Measurements from ENCODE around the gene TIMP4. TPM values are rescaled to one million over a fixed set of nuclear protein-coding genes. Genes with fewer than 3 reads are reported as not detected.
A peak's percentile ranks its signal among the peaks of the same experiment; 100 is the strongest.

The TIMP4 gene
- polyA plus RNA-seq, 1 of the 3 experiments (the other 2 are of a cell fraction), result not detected

DNA sequence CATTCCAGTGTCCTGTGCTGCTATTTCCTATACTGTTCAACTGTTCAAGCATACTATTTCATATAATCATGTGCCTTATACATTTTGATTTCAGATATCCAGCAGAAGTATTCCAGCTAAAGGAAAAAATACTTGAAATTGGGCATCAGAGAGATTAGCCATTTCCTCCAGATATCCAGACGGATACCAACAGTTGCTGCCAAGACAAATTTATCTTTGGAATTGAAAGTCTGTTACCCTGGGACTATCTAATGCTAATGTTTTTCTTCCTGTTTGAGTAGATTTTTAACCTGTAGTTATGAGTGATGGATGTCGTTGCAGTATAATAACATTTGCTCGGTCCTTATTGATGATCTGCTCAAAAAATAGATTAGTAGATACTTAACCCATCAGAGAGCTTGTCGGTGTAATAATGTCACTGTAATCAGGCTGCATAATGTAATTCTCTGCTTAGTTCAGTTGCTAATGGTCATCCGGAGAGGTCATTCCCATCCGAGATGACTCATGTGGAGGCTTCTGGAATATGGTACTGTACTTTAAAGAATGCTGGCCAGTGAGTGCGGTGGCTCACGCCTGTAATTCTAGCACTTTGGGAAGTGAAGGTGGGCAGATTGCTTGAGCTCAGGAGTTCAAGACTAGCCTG is 51.5 kb downstream of the TIMP4 start:
- Histone ChIP-seq H3K9ac (no peak overlapping the region), H3K36me3 (replicated peaks in 1 of 2; ENCODE audit: control insufficient read depth in 1 of 2, insufficient read depth in 2 of 2, low read length in 1 of 2) (no peaks in the 10 kb centered on the region), H3K4me1 (ENCODE audit: control insufficient read depth in 1 of 2, insufficient read depth in 2 of 2, low read depth in 1 of 2, low read length in 1 of 2) (peaks cover 0 to 3% of the 10 kb centered on the region in 2 experiments; a peak in 2 of 4 replicates), H2AFZ (ENCODE audit: low read depth) (no peak overlapping the region), H4K20me1 (ENCODE audit: insufficient read depth) (no peaks in the 10 kb centered on the region), H3K9me3 (no peaks in the 10 kb centered on the region), H3K27ac (ENCODE audit: low read depth in 2 of 2, low read length in 1 of 2) (0 out of 4 replicates have a peak overlapping the region, but pooled peaks of 1 of the 2 experiments have one; percentile 5), H3K4me3 (ENCODE audit: low read depth in 2 of 2, low read length in 1 of 2) (no peak overlapping the region; a peak in 1 of 4 replicates), H3F3A (replicated peaks; ENCODE audit: insufficient read depth) (no peaks in the 10 kb centered on the region), H3K79me2 (ENCODE audit: insufficient read depth) (no peaks in the 10 kb centered on the region), H3K9me2 (no peaks in the 10 kb centered on the region), H3K27me3 (ENCODE audit: insufficient read depth) (no peaks in the 10 kb centered on the region), H3K4me2 (no peak overlapping the region)
- CTCF ChIA-PET, result interaction anchor here (1.0 to 1.3 kb wide), 4 partner anchors 17 to 55 kb away, joined by 3 to 4 read pairs (median 3); no protein-coding TSS in a partner anchor
- peak; percentile 44 for DNase-seq
- POLR2A ChIA-PET, result no interaction called here
- no peak for TF ChIP-seq RAD21 (IDR thresholded peaks at IDR 0.05; ENCODE audit: low read length)
- TF ChIP-seq TCF12 (IDR thresholded peaks at IDR 0.05), result 0 out of 2 replicates have a peak, but pooled peaks have one; percentile 4
- peak in 1 of 2 experiments; percentile 33; a peak in 1 of 4 replicates for TF ChIP-seq EP300 (IDR thresholded peaks at IDR 0.05; ENCODE audit: borderline replicate concordance in 1 of 2, low read depth in 1 of 2, low read length in 1 of 2)
- 26% methylated on average over 8 of the region's 8 CpGs for WGBS (ENCODE audit: low lambda C conversion rate)

Other genes starting within 250 kb of the TIMP4 start
- gene SYN2, start 154.5 kb downstream of the TIMP4 start, polyA plus RNA-seq (2012; rRNA removed), result 0.20 and 0.26 TPM in 2 replicates
- gene PPARG, start 130.2 kb upstream of the TIMP4 start, polyA plus RNA-seq (2012; rRNA removed), result 2.5 and 2.8 TPM in 2 replicates

All from SK-N-SH (cell line).